H9 (cell line): Measurements from ENCODE around the gene SLC19A1. TPM values are rescaled to one million over a fixed set of nuclear protein-coding genes. Genes with fewer than 3 reads are reported as not detected.

Experiments used
- DNase-seq: peaks from one replicate; pipeline ENCODE4 v3.0.0-alpha.2; 2017
- H2AFZ ChIP-seq: one replicate; pipeline ENCODE4 v1.6.1; 2013; ENCODE audit warnings: mild to moderate bottlenecking, low read length, control low read depth, moderate library complexity
- H2AK5ac ChIP-seq: 2 replicates; pipeline ENCODE4 v1.6.1; 2013; ENCODE audit warnings: low read length, control low read depth, mixed read lengths; ENCODE audit not compliant: insufficient read length
- H2BK120ac ChIP-seq: one replicate; pipeline ENCODE4 v1.6.1; 2013; ENCODE audit warnings: low read depth, mild to moderate bottlenecking, low read length, control low read depth, inconsistent platforms; ENCODE audit not compliant: poor library complexity, severe bottlenecking
- H2BK12ac ChIP-seq: 2 replicates; pipeline ENCODE4 v1.6.1; 2013; ENCODE audit warnings: low read length, control low read depth, mixed read lengths, low read depth; ENCODE audit not compliant: insufficient read length
- H2BK15ac ChIP-seq: 2 replicates; pipeline ENCODE4 v1.6.1; 2013; ENCODE audit warnings: low read depth, low read length, control low read depth
- H2BK20ac ChIP-seq: one replicate; pipeline ENCODE4 v1.6.1; 2013; ENCODE audit warnings: low read depth, mild to moderate bottlenecking, low read length, control low read depth, inconsistent platforms; ENCODE audit not compliant: poor library complexity, severe bottlenecking
- H2BK5ac ChIP-seq: 2 replicates; pipeline ENCODE4 v1.6.1; 2013; ENCODE audit warnings: low read length, control low read depth, mixed read lengths; ENCODE audit not compliant: insufficient read length
- H3K14ac ChIP-seq: 2 replicates; pipeline ENCODE4 v1.6.1; 2013; ENCODE audit warnings: low read length, control low read depth; ENCODE audit not compliant: insufficient read depth
- H3K18ac ChIP-seq: 2 replicates; pipeline ENCODE4 v1.6.1; 2013; ENCODE audit warnings: low read depth, mild to moderate bottlenecking, mixed read lengths, low read length, control low read depth; ENCODE audit not compliant: insufficient read length
- H3K23ac ChIP-seq: 2 replicates; pipeline ENCODE4 v1.6.1; 2013; ENCODE audit warnings: low read length, control low read depth, mixed read lengths, low read depth; ENCODE audit not compliant: insufficient read length
- H3K23me2 ChIP-seq: 2 replicates; pipeline ENCODE4 v1.6.1; 2013; ENCODE audit warnings: low read depth, mild to moderate bottlenecking, mixed read lengths, low read length, control low read depth; ENCODE audit not compliant: insufficient read length, poor library complexity, severe bottlenecking
- H3K27ac ChIP-seq: 2 replicates; pipeline ENCODE4 v1.5.1; 2013; ENCODE audit warnings: low read length, control low read depth, mixed read lengths, low read depth; ENCODE audit not compliant: insufficient read length
- H3K27me3 ChIP-seq: 2 replicates; pipeline ENCODE4 v1.6.1; 2013; ENCODE audit warnings: low read length, control low read depth, inconsistent platforms; ENCODE audit not compliant: insufficient read depth
- H3K4ac ChIP-seq: 2 replicates; pipeline ENCODE4 v1.6.1; 2013; ENCODE audit warnings: low read depth, mild to moderate bottlenecking, control low read depth, inconsistent platforms, low read length, moderate library complexity
- H3K4me1 ChIP-seq: 2 replicates; pipeline ENCODE4 v1.6.1; 2013; ENCODE audit warnings: low read length, control low read depth, inconsistent platforms; ENCODE audit not compliant: insufficient read depth
- H3K4me2 ChIP-seq: 2 replicates; pipeline ENCODE4 v1.6.1; 2013; ENCODE audit warnings: low read length, control low read depth, mixed read lengths; ENCODE audit not compliant: insufficient read length, insufficient read depth
- H3K56ac ChIP-seq: 2 replicates; pipeline ENCODE4 v1.6.1; 2013; ENCODE audit warnings: low read depth, mild to moderate bottlenecking, mixed read lengths, low read length, control low read depth; ENCODE audit not compliant: insufficient read length
- H3K79me1 ChIP-seq: 2 replicates; pipeline ENCODE4 v1.6.1; 2013; ENCODE audit warnings: low read depth, mild to moderate bottlenecking, moderate library complexity, low read length, control low read depth, inconsistent platforms; ENCODE audit not compliant: insufficient read depth, poor library complexity, severe bottlenecking
- H3K79me2 ChIP-seq: 2 replicates; pipeline ENCODE4 v1.6.1; 2013; ENCODE audit warnings: low read length, control low read depth, inconsistent platforms; ENCODE audit not compliant: insufficient read depth
- H3K9ac ChIP-seq: 2 replicates; pipeline ENCODE4 v1.6.1; 2013; ENCODE audit warnings: low read length, control low read depth, mixed read lengths; ENCODE audit not compliant: insufficient read length; ENCODE audit errors: extremely low read depth
- H3K9me3 ChIP-seq: one replicate; pipeline ENCODE4 v1.6.1; 2013; ENCODE audit warnings: low read depth, low read length, inconsistent platforms; ENCODE audit not compliant: control insufficient read depth
- H3T11ph ChIP-seq: one replicate; pipeline ENCODE4 v1.6.1; 2013; ENCODE audit warnings: mild to moderate bottlenecking, low read length, control low read depth, inconsistent platforms
- H4K20me1 ChIP-seq: one replicate; pipeline ENCODE4 v1.6.1; 2013; ENCODE audit not compliant: control insufficient read depth, insufficient read length, insufficient read depth
- H4K5ac ChIP-seq: 2 replicates; pipeline ENCODE4 v1.6.1; 2013; ENCODE audit warnings: low read depth, mild to moderate bottlenecking, mixed read lengths, low read length, control low read depth; ENCODE audit not compliant: insufficient read length
- H4K8ac ChIP-seq: replicated peaks from 2 replicates; pipeline ENCODE4 v1.6.1; 2013; ENCODE audit warnings: low read length, control low read depth, mixed read lengths, low read depth; ENCODE audit not compliant: insufficient read length
- H4K91ac ChIP-seq: 2 replicates; pipeline ENCODE4 v1.6.1; 2013; ENCODE audit warnings: low read depth, mild to moderate bottlenecking, moderate library complexity, mixed read lengths, low read length, control low read depth; ENCODE audit not compliant: insufficient read length
- H3K27ac Mint-ChIP-seq, 3 experiments: 2 replicates in 2 of 3; 3 replicates in 1 of 3; pipeline ENCODE4 v1.8.0; 2020 to 2021; ENCODE audit warnings: mixed read lengths in 3 of 3, mild to moderate bottlenecking in 1 of 3, moderate library complexity in 1 of 3
- H3K27me3 Mint-ChIP-seq: 2 replicates; pipeline ENCODE4 v1.8.0; 2021; ENCODE audit warnings: low read depth, mild to moderate bottlenecking, moderate library complexity, mixed read lengths
- H3K36me3 Mint-ChIP-seq, 3 experiments: 2 replicates in 2 of 3; 3 replicates in 1 of 3; pipeline ENCODE4 v1.8.0; 2020 to 2021; ENCODE audit warnings: low read depth in 3 of 3, mixed read lengths in 3 of 3; ENCODE audit not compliant: insufficient read depth in 1 of 3
- H3K4me1 Mint-ChIP-seq, 2 experiments: 2 replicates each; pipeline ENCODE4 v1.8.0; 2020; ENCODE audit warnings: mixed read lengths in 2 of 2
- H3K4me3 Mint-ChIP-seq, 2 experiments: 2 replicates in 1 of 2; 3 replicates in 1 of 2; pipeline ENCODE4 v1.8.0; 2020 to 2021; ENCODE audit warnings: mild to moderate bottlenecking in 2 of 2, mixed read lengths in 2 of 2, moderate library complexity in 1 of 2
- H3K9me3 Mint-ChIP-seq, 2 experiments: 2 replicates in 1 of 2; 3 replicates in 1 of 2; pipeline ENCODE4 v1.8.0; 2020; ENCODE audit warnings: mild to moderate bottlenecking in 2 of 2, mixed read lengths in 2 of 2, moderate library complexity in 1 of 2
- WGBS: extraction: QIAGEN DNeasy Blood & Tissue Kit; methylation state at CpG from one replicate; pipeline ENCODE4 v1.1.7; 2013; ENCODE audit warnings: missing lambda C conversion rate, low lambda C conversion rate, mixed read lengths; ENCODE audit not compliant: insufficient read length; ENCODE audit errors: extremely low coverage; 5-methylcytosine and 5-hydroxymethylcytosine counted together
- total RNA-seq: library from RNA; stranded (reverse); gene quantifications from 2 replicates; pipeline ENCODE4 v1.2.1, GENCODE V29; 2021
- TF ChIP-seq, protein P1 (sequence below): fragments of 200-600 bp; sonication (generic); conservative IDR thresholded peaks from 3 replicates; pipeline ENCODE4 v1.8.0; 2021; ENCODE audit warnings: antibody characterized with exemption, mild to moderate bottlenecking

Gene SLC19A1
- total RNA-seq, 1 experiment from 2014 or later = 32.4 TPM

DNA sequence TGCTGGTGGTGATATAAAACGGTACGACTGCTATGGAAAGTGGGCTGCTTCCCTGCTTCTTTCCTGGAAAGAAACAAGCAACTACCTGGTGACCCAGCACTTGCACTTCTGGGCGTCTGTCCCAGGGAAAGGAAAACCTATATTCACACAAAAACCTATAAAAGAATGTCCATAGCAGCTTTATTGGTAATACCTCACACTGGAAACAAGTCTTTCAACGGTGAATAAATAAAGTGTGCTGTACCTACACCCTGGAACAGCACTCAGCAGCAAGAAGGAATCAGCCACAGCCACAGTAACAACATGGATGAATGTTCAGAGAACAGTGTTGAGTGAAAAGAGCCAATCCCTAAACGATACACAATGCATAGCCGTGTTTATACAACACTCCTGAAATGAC lies 19.9 kb downstream of the SLC19A1 start:
- peaks cover 3% of the 10 kb centered on the region for H3K9me3 ChIP-seq
- no peak overlapping the region for H2BK20ac ChIP-seq
- TF ChIP-seq, protein P1, sequence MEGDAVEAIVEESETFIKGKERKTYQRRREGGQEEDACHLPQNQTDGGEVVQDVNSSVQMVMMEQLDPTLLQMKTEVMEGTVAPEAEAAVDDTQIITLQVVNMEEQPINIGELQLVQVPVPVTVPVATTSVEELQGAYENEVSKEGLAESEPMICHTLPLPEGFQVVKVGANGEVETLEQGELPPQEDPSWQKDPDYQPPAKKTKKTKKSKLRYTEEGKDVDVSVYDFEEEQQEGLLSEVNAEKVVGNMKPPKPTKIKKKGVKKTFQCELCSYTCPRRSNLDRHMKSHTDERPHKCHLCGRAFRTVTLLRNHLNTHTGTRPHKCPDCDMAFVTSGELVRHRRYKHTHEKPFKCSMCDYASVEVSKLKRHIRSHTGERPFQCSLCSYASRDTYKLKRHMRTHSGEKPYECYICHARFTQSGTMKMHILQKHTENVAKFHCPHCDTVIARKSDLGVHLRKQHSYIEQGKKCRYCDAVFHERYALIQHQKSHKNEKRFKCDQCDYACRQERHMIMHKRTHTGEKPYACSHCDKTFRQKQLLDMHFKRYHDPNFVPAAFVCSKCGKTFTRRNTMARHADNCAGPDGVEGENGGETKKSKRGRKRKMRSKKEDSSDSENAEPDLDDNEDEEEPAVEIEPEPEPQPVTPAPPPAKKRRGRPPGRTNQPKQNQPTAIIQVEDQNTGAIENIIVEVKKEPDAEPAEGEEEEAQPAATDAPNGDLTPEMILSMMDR = no peak
- no peaks in the 10 kb centered on the region for H3K79me2 ChIP-seq
- H3K4ac ChIP-seq = no peak overlapping the region
- Mint-ChIP-seq H3K9me3 (peaks cover 46 to 52% of the 10 kb centered on the region in 2 experiments), H3K27ac (no peak overlapping the region), H3K27me3 (peaks cover 11% of the 10 kb centered on the region), H3K4me1 (no peaks in the 10 kb centered on the region; a peak in 1 of 4 replicates), H3K36me3 (peaks cover 63 to 75% (median 65%) of the 10 kb centered on the region in 3 experiments), H3K4me3 (no peak overlapping the region)
- H3K14ac ChIP-seq = no peak overlapping the region
- no peaks in the 10 kb centered on the region for H3K4me1 ChIP-seq
- DNase-seq = no peak
- no peak overlapping the region for H2AK5ac ChIP-seq
- no peak overlapping the region for H4K91ac ChIP-seq
- no peak overlapping the region for H2BK15ac ChIP-seq
- H3K56ac ChIP-seq = no peak overlapping the region
- no peak overlapping the region for H3K9ac ChIP-seq
- no peaks in the 10 kb centered on the region for H3K23me2 ChIP-seq
- H2AFZ ChIP-seq = no peak overlapping the region
- no peak overlapping the region for H4K5ac ChIP-seq
- H2BK5ac ChIP-seq = no peak overlapping the region
- no CpG with 5 or more reads among the region's 6 CpGs for WGBS
- H4K8ac ChIP-seq = no peak overlapping the region
- H2BK120ac ChIP-seq = no peak overlapping the region
- no peaks in the 10 kb centered on the region for H4K20me1 ChIP-seq
- no peaks in the 10 kb centered on the region for H3K27me3 ChIP-seq
- no peak overlapping the region for H3T11ph ChIP-seq
- H3K27ac ChIP-seq = no peak overlapping the region
- H3K4me2 ChIP-seq = no peak overlapping the region
- no peak overlapping the region for H3K18ac ChIP-seq
- no peak overlapping the region for H2BK12ac ChIP-seq
- no peak overlapping the region for H3K23ac ChIP-seq
- H3K79me1 ChIP-seq = no peaks in the 10 kb centered on the region
